ENCODE measurements around the gene TMEM119.
"Not testable (repeated sequence)": the region's sequence is repeated elsewhere in the genome, so short reads cannot be mapped to it uniquely, and the experiment has no call there.

TMEM119 gene

DNA sequence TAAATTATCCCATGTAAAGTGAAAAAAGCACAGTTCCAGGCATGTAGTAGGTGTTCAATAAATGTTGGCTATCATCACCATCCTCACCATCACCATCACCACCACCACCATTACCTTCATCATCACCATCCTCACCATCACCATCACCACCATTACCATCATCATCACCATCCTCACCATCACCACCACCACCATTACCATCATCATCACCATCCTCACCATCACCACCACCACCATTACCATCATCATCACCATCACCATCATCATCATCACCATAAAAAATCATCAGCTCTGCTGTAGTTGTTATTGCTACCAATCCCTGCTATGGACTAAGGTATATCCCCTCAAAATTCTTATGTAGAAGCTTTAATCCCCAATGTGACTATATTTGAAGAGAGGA lies 20.4 kb downstream of the TMEM119 start:
- H3K4me3 ChIP-seq (ENCODE audit: control insufficient read depth, low read depth, low read length), result no peak overlapping the region
- TF ChIP-seq, protein P1, sequence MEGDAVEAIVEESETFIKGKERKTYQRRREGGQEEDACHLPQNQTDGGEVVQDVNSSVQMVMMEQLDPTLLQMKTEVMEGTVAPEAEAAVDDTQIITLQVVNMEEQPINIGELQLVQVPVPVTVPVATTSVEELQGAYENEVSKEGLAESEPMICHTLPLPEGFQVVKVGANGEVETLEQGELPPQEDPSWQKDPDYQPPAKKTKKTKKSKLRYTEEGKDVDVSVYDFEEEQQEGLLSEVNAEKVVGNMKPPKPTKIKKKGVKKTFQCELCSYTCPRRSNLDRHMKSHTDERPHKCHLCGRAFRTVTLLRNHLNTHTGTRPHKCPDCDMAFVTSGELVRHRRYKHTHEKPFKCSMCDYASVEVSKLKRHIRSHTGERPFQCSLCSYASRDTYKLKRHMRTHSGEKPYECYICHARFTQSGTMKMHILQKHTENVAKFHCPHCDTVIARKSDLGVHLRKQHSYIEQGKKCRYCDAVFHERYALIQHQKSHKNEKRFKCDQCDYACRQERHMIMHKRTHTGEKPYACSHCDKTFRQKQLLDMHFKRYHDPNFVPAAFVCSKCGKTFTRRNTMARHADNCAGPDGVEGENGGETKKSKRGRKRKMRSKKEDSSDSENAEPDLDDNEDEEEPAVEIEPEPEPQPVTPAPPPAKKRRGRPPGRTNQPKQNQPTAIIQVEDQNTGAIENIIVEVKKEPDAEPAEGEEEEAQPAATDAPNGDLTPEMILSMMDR (IDR thresholded peaks at IDR 0.05; ENCODE audit: control insufficient read depth, insufficient read depth, low read depth, low read length, missing control alignments), result no peak
- no peak for DNase-seq (ENCODE audit: low read depth)

GRCh38 chr12:108576660-108577234 lies 21.1 kb downstream of the TMEM119 start:
- TF ChIP-seq, protein P1 (IDR thresholded peaks at IDR 0.05; ENCODE audit: control insufficient read depth, insufficient read depth, low read depth, low read length, missing control alignments), result no peak
- no peak for DNase-seq (ENCODE audit: low read depth)
- no peak overlapping the region for H3K4me3 ChIP-seq (ENCODE audit: control insufficient read depth, low read depth, low read length)

GRCh38 chr12:108575199-108575912 lies 22.5 kb downstream of the TMEM119 start:
- TF ChIP-seq, protein P1 (IDR thresholded peaks at IDR 0.05; ENCODE audit: control insufficient read depth, insufficient read depth, low read depth, low read length, missing control alignments), result no peak
- DNase-seq (ENCODE audit: low read depth), result no peak
- H3K4me3 ChIP-seq (ENCODE audit: control insufficient read depth, low read depth, low read length), result no peak overlapping the region

- H3K4me3 ChIP-seq (ENCODE audit: control insufficient read depth, low read depth, low read length); DNase-seq (ENCODE audit: low read depth): not testable (repeated sequence)
Measured at GRCh38 chr12:108574276-108574675, 23.6 kb downstream of the TMEM119 start.

- DNase-seq (ENCODE audit: low read depth), result no peak
- no peak overlapping the region for H3K4me3 ChIP-seq (ENCODE audit: control insufficient read depth, low read depth, low read length)
- TF ChIP-seq, protein P1 (IDR thresholded peaks at IDR 0.05; ENCODE audit: control insufficient read depth, insufficient read depth, low read depth, low read length, missing control alignments), result no peak
Measured at GRCh38 chr12:108573317-108573716, 24.6 kb downstream of the TMEM119 start.

GRCh38 chr12:108572166-108572790 lies 25.6 kb downstream of the TMEM119 start:
- TF ChIP-seq, protein P1 (IDR thresholded peaks at IDR 0.05; ENCODE audit: control insufficient read depth, insufficient read depth, low read depth, low read length, missing control alignments), result no peak
- no peak for DNase-seq (ENCODE audit: low read depth)
- H3K4me3 ChIP-seq (ENCODE audit: control insufficient read depth, low read depth, low read length), result no peak overlapping the region

DNA sequence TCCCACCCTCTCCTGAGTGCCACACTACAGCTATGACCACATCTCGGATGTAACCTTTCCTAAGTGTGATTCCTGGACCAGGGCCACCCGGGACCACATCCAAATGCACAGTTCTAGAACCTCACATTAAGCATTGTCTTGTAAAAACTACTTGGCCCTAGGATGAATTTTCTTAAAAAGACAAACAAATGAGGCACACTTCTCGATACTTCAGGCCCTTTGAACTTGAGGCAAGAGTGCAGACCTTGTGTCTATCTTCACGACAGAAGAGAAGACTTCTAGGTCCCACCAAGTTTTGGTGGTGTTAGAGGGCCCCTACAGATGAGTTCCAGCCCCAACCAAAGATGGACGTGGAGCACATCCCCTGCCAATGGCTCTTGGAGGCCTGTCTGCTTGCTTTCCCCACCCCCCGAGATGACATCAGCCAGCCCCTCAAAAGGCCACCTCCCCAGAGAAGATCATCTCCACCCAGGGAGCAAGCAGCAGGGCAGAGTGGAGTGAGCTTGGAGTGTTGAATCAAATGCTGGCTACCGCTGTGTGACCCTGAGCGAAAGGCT lies 26.2 kb downstream of the TMEM119 start:
- no peak for DNase-seq (ENCODE audit: low read depth)
- no peak overlapping the region for H3K4me3 ChIP-seq (ENCODE audit: control insufficient read depth, low read depth, low read length)
- TF ChIP-seq, protein P1 (IDR thresholded peaks at IDR 0.05; ENCODE audit: control insufficient read depth, insufficient read depth, low read depth, low read length, missing control alignments), result no peak

All from AG09309 (cell line).